Measurements from ENCODE around the gene PHF21B. TPM values are rescaled to one million over a fixed set of nuclear protein-coding genes. Genes with fewer than 3 reads are reported as not detected.

Gene PHF21B
- total and polyA plus RNA-seq, 2 experiments from 2014 or later, result 20.6 to 149 TPM

GRCh38 chr22:45033136-45033535 lies 23.3 kb upstream of the PHF21B start (continued):
- TF ChIP-seq NANOG (IDR thresholded peaks at IDR 0.05; ENCODE audit: borderline replicate concordance), result no peak
- TF ChIP-seq, protein P1, sequence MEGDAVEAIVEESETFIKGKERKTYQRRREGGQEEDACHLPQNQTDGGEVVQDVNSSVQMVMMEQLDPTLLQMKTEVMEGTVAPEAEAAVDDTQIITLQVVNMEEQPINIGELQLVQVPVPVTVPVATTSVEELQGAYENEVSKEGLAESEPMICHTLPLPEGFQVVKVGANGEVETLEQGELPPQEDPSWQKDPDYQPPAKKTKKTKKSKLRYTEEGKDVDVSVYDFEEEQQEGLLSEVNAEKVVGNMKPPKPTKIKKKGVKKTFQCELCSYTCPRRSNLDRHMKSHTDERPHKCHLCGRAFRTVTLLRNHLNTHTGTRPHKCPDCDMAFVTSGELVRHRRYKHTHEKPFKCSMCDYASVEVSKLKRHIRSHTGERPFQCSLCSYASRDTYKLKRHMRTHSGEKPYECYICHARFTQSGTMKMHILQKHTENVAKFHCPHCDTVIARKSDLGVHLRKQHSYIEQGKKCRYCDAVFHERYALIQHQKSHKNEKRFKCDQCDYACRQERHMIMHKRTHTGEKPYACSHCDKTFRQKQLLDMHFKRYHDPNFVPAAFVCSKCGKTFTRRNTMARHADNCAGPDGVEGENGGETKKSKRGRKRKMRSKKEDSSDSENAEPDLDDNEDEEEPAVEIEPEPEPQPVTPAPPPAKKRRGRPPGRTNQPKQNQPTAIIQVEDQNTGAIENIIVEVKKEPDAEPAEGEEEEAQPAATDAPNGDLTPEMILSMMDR (conservative IDR thresholded peaks at IDR 0.05; ENCODE audit: low read depth in 2 of 2), result no peak
- no peak for TF ChIP-seq CREB1 (CRISPR knock-in tag; IDR thresholded peaks at IDR 0.05; ENCODE audit: low read depth)
- TF ChIP-seq, protein P2, sequence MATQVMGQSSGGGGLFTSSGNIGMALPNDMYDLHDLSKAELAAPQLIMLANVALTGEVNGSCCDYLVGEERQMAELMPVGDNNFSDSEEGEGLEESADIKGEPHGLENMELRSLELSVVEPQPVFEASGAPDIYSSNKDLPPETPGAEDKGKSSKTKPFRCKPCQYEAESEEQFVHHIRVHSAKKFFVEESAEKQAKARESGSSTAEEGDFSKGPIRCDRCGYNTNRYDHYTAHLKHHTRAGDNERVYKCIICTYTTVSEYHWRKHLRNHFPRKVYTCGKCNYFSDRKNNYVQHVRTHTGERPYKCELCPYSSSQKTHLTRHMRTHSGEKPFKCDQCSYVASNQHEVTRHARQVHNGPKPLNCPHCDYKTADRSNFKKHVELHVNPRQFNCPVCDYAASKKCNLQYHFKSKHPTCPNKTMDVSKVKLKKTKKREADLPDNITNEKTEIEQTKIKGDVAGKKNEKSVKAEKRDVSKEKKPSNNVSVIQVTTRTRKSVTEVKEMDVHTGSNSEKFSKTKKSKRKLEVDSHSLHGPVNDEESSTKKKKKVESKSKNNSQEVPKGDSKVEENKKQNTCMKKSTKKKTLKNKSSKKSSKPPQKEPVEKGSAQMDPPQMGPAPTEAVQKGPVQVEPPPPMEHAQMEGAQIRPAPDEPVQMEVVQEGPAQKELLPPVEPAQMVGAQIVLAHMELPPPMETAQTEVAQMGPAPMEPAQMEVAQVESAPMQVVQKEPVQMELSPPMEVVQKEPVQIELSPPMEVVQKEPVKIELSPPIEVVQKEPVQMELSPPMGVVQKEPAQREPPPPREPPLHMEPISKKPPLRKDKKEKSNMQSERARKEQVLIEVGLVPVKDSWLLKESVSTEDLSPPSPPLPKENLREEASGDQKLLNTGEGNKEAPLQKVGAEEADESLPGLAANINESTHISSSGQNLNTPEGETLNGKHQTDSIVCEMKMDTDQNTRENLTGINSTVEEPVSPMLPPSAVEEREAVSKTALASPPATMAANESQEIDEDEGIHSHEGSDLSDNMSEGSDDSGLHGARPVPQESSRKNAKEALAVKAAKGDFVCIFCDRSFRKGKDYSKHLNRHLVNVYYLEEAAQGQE (IDR thresholded peaks at IDR 0.05; ENCODE audit: unreplicated experiment), result no peak
- no peak for TF ChIP-seq ZNF114 (CRISPR knock-in tag; IDR thresholded peaks at IDR 0.05)
- no peak for TF ChIP-seq STAT1 (IDR thresholded peaks at IDR 0.05; ENCODE audit: unreplicated experiment)
- TF ChIP-seq EZH2 (IDR thresholded peaks at IDR 0.05; ENCODE audit: low read depth, unreplicated experiment), result no peak
- no peak for TF ChIP-seq POLR2AphosphoS5 (IDR thresholded peaks at IDR 0.05; ENCODE audit: low read depth)

DNA sequence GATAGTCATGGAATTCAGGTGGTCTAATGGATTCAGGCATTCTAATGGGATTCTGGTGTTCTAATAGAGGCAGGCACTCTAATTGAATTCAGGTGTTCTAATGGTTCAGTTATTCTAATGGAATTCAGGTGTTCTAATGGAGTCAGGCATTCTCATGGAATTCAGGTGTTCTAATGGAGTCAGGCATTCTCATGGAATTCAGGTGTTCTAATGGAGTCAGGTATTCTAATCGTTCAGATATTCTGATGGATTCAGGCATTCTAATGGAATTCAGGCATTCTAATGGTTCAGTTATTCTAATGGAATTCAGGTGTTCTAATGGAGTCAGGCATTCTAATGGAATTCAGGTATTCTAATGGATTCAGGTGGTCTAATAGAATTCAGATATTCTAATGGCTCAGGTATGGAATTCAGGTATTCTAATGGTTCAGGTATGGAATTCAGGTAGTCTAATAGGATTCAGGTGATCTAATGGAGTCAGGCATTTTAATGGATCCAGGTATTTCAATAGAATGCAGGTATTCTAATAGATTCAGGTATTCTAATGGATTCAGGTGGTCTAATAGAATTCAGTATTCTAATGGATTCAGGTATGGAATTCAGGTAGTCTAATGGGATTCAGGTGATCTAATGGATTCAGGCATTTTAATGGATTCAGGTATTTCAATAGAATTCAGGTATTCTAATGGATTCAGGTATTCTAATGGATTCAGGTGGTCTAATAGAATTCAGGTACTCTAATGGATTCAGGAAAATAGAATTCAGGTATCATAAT lies 22.0 kb upstream of the PHF21B start:
- Histone ChIP-seq H4K20me1 (replicated peaks; ENCODE audit: insufficient read depth) (no peaks in the 10 kb centered on the region), H3K4me3 (no peak overlapping the region), H3F3A (replicated peaks; ENCODE audit: low read depth) (peaks cover 14% of the 10 kb centered on the region), H3K4me1 (ENCODE audit: insufficient read depth) (peaks cover 10% of the 10 kb centered on the region), H3K27me3 (ENCODE audit: insufficient read depth) (no peaks in the 10 kb centered on the region), H3K9me2 (ENCODE audit: insufficient read depth) (0 out of 2 replicates have a peak, but pooled peaks cover 4% of the 10 kb centered on the region), H2AFZ (no peak overlapping the region), H3K4me2 (no peak overlapping the region), H3K36me3 (ENCODE audit: insufficient read depth) (no peaks in the 10 kb centered on the region), H3K27ac (ENCODE audit: low read depth) (peak overlapping the region; percentile 91), H3K79me2 (replicated peaks; ENCODE audit: insufficient read depth) (no peaks in the 10 kb centered on the region)
- TF ChIP-seq EZH2phosphoT487 (IDR thresholded peaks at IDR 0.05; ENCODE audit: unreplicated experiment) (no peak), NANOG (IDR thresholded peaks at IDR 0.05; ENCODE audit: borderline replicate concordance) (peak; percentile 84)
- Mint-ChIP-seq H3K4me3 (no peak overlapping the region), H3K36me3 (ENCODE audit: low read depth) (peaks cover 33% of the 10 kb centered on the region), H3K4me1 (peaks cover 15% of the 10 kb centered on the region), H3K27ac (peak overlapping the region; percentile 94), H3K27me3 (ENCODE audit: insufficient read depth, low read depth, poor library complexity) (peaks cover 29% of the 10 kb centered on the region), H3K9me3 (peaks cover 52% of the 10 kb centered on the region)
- DNase-seq (ENCODE audit: low spot score) (peak; percentile 87), ATAC-seq (peak; percentile 66)
